Measurements from ENCODE around the gene FAM124A. TPM values are rescaled to one million over a fixed set of nuclear protein-coding genes. Genes with fewer than 3 reads are reported as not detected.

FAM124A gene
- polyA plus RNA-seq, 3 donors = 0.03 to 0.20 (median 0.13) TPM

DNA sequence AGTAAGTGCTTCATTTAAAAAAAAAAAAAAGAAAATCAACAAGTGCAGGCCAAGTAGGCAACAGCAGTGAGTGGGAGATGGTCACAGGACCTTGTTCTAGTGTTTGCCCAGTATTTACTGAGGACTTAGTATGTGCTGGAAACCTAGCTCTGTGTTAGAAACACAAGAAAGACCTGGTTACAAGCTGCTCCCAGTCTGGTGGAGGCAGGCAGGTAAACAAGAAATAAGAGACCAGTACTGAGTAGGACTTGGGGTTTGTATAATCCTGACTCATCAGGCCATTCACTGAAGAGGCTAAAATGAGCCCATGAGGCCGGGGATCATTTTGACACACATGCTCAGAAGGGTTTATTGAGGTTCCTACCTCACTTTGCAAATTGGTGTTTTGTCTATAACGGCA is 95.8 kb downstream of the FAM124A start:
- no peaks in the 10 kb centered on the region for H3K27me3 ChIP-seq (ENCODE audit: control insufficient read depth in 2 of 2, insufficient read depth in 2 of 2, low read length in 2 of 2)
- H3K4me1 Mint-ChIP-seq = no peaks in the 10 kb centered on the region
- TF ChIP-seq, protein P1, sequence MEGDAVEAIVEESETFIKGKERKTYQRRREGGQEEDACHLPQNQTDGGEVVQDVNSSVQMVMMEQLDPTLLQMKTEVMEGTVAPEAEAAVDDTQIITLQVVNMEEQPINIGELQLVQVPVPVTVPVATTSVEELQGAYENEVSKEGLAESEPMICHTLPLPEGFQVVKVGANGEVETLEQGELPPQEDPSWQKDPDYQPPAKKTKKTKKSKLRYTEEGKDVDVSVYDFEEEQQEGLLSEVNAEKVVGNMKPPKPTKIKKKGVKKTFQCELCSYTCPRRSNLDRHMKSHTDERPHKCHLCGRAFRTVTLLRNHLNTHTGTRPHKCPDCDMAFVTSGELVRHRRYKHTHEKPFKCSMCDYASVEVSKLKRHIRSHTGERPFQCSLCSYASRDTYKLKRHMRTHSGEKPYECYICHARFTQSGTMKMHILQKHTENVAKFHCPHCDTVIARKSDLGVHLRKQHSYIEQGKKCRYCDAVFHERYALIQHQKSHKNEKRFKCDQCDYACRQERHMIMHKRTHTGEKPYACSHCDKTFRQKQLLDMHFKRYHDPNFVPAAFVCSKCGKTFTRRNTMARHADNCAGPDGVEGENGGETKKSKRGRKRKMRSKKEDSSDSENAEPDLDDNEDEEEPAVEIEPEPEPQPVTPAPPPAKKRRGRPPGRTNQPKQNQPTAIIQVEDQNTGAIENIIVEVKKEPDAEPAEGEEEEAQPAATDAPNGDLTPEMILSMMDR (IDR thresholded peaks at IDR 0.05) = no peak
- no peak overlapping the region for H3K27ac ChIP-seq (ENCODE audit: low read depth in 1 of 2, low read length in 2 of 2)
- H3K4me1 ChIP-seq (ENCODE audit: control insufficient read depth in 1 of 2, insufficient read depth in 2 of 2, low read length in 2 of 2) = no peaks in the 10 kb centered on the region
- DNase-seq = no peak
- no peak overlapping the region for H3K9ac ChIP-seq (ENCODE audit: insufficient read depth, low read length, poor library complexity, severe bottlenecking)
- WGBS (ENCODE audit: insufficient coverage) = 100% methylated on average over 1 of the region's 2 CpGs
- no peaks in the 10 kb centered on the region for H3K79me2 ChIP-seq (ENCODE audit: insufficient read depth, low read length)
- H3K4me3 Mint-ChIP-seq = no peak overlapping the region
- H3K27ac Mint-ChIP-seq = no peak overlapping the region
- no peaks in the 10 kb centered on the region for H3K36me3 Mint-ChIP-seq
- H3K9me3 Mint-ChIP-seq = no peaks in the 10 kb centered on the region
- no peaks in the 10 kb centered on the region for H3K9me3 ChIP-seq (replicated peaks in 1 of 2; ENCODE audit: control insufficient read depth in 1 of 2, insufficient read depth in 1 of 2, low read length in 2 of 2)
- H4K20me1 ChIP-seq (ENCODE audit: insufficient read depth, low read length) = no peaks in the 10 kb centered on the region
- intact Hi-C loops (cut with micrococcal nuclease) = no loop called here
- no peaks in the 10 kb centered on the region for H3K36me3 ChIP-seq (replicated peaks in 1 of 2; ENCODE audit: control insufficient read depth in 1 of 2, insufficient read depth in 2 of 2, low read length in 2 of 2)
- H2AFZ ChIP-seq (ENCODE audit: insufficient read depth, low read depth, low read length, poor library complexity, severe bottlenecking) = no peak overlapping the region
- H3K4me3 ChIP-seq (replicated peaks in 1 of 3; ENCODE audit: low read depth in 2 of 3, low read length in 3 of 3) = no peak overlapping the region
- no peak overlapping the region for H3K4me2 ChIP-seq (replicated peaks; ENCODE audit: extremely low read depth, low read length, poor library complexity, severe bottlenecking)
- H3K27me3 Mint-ChIP-seq (ENCODE audit: low read depth in 3 of 3) = peaks cover 0 to 5% (median 4%) of the 10 kb centered on the region in 3 donors

DNA sequence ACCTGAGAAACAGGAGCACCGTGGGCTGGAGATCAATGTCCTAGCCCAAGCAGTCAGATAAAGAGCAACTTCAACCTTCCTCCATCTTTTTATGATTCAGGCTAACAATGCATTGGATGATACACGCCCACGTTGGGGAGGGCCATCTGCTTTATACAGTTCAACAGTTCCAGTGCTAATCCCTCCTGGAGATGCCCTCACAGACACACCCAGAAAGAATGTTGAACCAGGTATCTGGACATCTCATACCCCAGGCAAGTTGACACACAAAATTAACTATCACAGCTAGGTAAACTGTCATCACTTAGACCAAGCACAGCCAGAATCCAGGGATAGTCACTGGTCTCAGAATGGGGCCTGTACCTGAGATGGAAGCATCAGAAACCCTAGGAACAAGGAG is 96.7 kb downstream of the FAM124A start:
- no peak overlapping the region for H3K27ac Mint-ChIP-seq
- no peaks in the 10 kb centered on the region for H3K36me3 ChIP-seq (replicated peaks in 1 of 2; ENCODE audit: control insufficient read depth in 1 of 2, insufficient read depth in 2 of 2, low read length in 2 of 2)

More for the DNA sequence above, 96.7 kb downstream of the FAM124A start:
- Histone ChIP-seq H3K4me3 (replicated peaks in 1 of 3; ENCODE audit: low read depth in 2 of 3, low read length in 3 of 3) (no peak overlapping the region), H3K79me2 (ENCODE audit: insufficient read depth, low read length) (no peaks in the 10 kb centered on the region), H3K9me3 (replicated peaks in 1 of 2; ENCODE audit: control insufficient read depth in 1 of 2, insufficient read depth in 1 of 2, low read length in 2 of 2) (no peaks in the 10 kb centered on the region), H3K27me3 (ENCODE audit: control insufficient read depth in 2 of 2, insufficient read depth in 2 of 2, low read length in 2 of 2) (no peaks in the 10 kb centered on the region), H3K9ac (ENCODE audit: insufficient read depth, low read length, poor library complexity, severe bottlenecking) (no peak overlapping the region), H4K20me1 (ENCODE audit: insufficient read depth, low read length) (no peaks in the 10 kb centered on the region), H3K4me1 (ENCODE audit: control insufficient read depth in 1 of 2, insufficient read depth in 2 of 2, low read length in 2 of 2) (no peaks in the 10 kb centered on the region), H3K27ac (ENCODE audit: low read depth in 1 of 2, low read length in 2 of 2) (no peak overlapping the region), H2AFZ (ENCODE audit: insufficient read depth, low read depth, low read length, poor library complexity, severe bottlenecking) (no peak overlapping the region), H3K4me2 (replicated peaks; ENCODE audit: extremely low read depth, low read length, poor library complexity, severe bottlenecking) (no peak overlapping the region)
- TF ChIP-seq, protein P1 (IDR thresholded peaks at IDR 0.05) = no peak
- H3K36me3 Mint-ChIP-seq = no peaks in the 10 kb centered on the region
- H3K4me3 Mint-ChIP-seq = no peak overlapping the region
- no peaks in the 10 kb centered on the region for H3K9me3 Mint-ChIP-seq
- H3K27me3 Mint-ChIP-seq (ENCODE audit: low read depth in 3 of 3) = peaks cover 2 to 4% (median 3%) of the 10 kb centered on the region in 3 donors
- WGBS (ENCODE audit: insufficient coverage) = 92% methylated on average over 3 of the region's 3 CpGs
- H3K4me1 Mint-ChIP-seq = no peaks in the 10 kb centered on the region
- DNase-seq = no peak
- intact Hi-C loops (cut with micrococcal nuclease) = no loop called here

All from CD14-positive monocyte (primary cell).